H1 (cell line): ENCODE data around the gene INCENP. TPM values are rescaled to one million over a fixed set of nuclear protein-coding genes. Genes with fewer than 3 reads are reported as not detected.
A peak's percentile ranks its signal among the peaks of the same experiment; 100 is the strongest.

ENCODE experiments used
- CTCF ChIA-PET: fragments of 300-600 bp; sonication (Branson Sonifier 250); formaldehyde crosslinking; loops from one replicate; lab custom pipeline; 2021; ENCODE audit not compliant: partially characterized antibody; lab: Charles Lee
- POLR2A ChIA-PET: fragments of 300-600 bp; sonication (Branson Sonifier 250); formaldehyde crosslinking; loops from one replicate; lab custom pipeline; 2021; ENCODE audit warnings: inconsistent platforms; ENCODE audit not compliant: partially characterized antibody; lab: Charles Lee
- DNase-seq, 2 experiments: peaks; one replicate each; pipeline versions ENCODE4 v3.0.0 to v3.0.0-alpha.2; 2010 to 2022; ENCODE audit warnings: low spot score in 2 of 2, low read depth in 1 of 2, mixed read lengths in 1 of 2
- FAIRE-seq: peaks from 2 replicates; lab custom pipeline; 2011; peaks lifted over from hg19 to GRCh38; lab: Jason Lieb, UNC
- H2AFZ ChIP-seq: 2 replicates; pipeline ENCODE4 v1.8.1; 2012; ENCODE audit warnings: low read length, inconsistent platforms
- H2AK5ac ChIP-seq: 2 replicates; pipeline ENCODE4 v1.6.1; 2013; ENCODE audit warnings: low read depth, low read length
- H2BK120ac ChIP-seq: replicated peaks from 2 replicates; pipeline ENCODE3; 2013; ENCODE audit warnings: low read depth, low read length, inconsistent platforms
- H2BK12ac ChIP-seq: 2 replicates; pipeline ENCODE4 v1.6.1; 2013; ENCODE audit warnings: low read depth, low read length
- H2BK15ac ChIP-seq: 2 replicates; pipeline ENCODE4 v1.6.1; 2013; ENCODE audit warnings: low read length
- H2BK20ac ChIP-seq: 2 replicates; pipeline ENCODE4 v1.6.1; 2013; ENCODE audit warnings: low read length
- H2BK5ac ChIP-seq: 2 replicates; pipeline ENCODE4 v1.6.1; 2013; ENCODE audit warnings: low read depth, low read length
- H3K14ac ChIP-seq: 2 replicates; pipeline ENCODE4 v1.6.1; 2013; ENCODE audit warnings: inconsistent platforms; ENCODE audit not compliant: insufficient read length
- H3K18ac ChIP-seq: 2 replicates; pipeline ENCODE4 v1.6.1; 2013; ENCODE audit warnings: low read length; ENCODE audit errors: extremely low read depth
- H3K23ac ChIP-seq: 2 replicates; pipeline ENCODE4 v1.6.1; 2013; ENCODE audit warnings: inconsistent platforms; ENCODE audit not compliant: insufficient read length
- H3K23me2 ChIP-seq: 2 replicates; pipeline ENCODE4 v1.6.1; 2013; ENCODE audit warnings: low read depth, low read length
- H3K27ac ChIP-seq: 2 replicates; pipeline ENCODE4 v1.6.1; 2011; ENCODE audit warnings: low read depth, low read length, inconsistent platforms
- H3K27me3 ChIP-seq, 4 experiments: replicated peaks in 1 of 4; 1 replicate in 1 of 4; 2 replicates in 3 of 4; pipeline versions ENCODE4 v1.6.1 to v1.8.1; 2011 to 2013; ENCODE audit warnings: low read length in 3 of 4, mild to moderate bottlenecking in 3 of 4, inconsistent platforms in 2 of 4, mixed read lengths in 2 of 4, moderate library complexity in 1 of 4; ENCODE audit not compliant: control insufficient read depth in 3 of 4, insufficient read depth in 3 of 4; ENCODE audit errors: extremely low read depth in 1 of 4
- H3K36me3 ChIP-seq, 4 experiments: 2 replicates each; pipeline versions ENCODE4 v1.6.1 to v1.8.1; 2011 to 2013; ENCODE audit warnings: mild to moderate bottlenecking in 4 of 4, low read length in 3 of 4, moderate library complexity in 2 of 4, control low read depth in 1 of 4, inconsistent platforms in 1 of 4; ENCODE audit not compliant: insufficient read depth in 4 of 4, control insufficient read depth in 2 of 4
- H3K4ac ChIP-seq: replicated peaks from 2 replicates; pipeline ENCODE3; 2013; ENCODE audit warnings: low read length, low read depth, mixed read lengths, inconsistent platforms; ENCODE audit not compliant: insufficient read length
- H3K4me1 ChIP-seq, 4 experiments: replicated peaks in 1 of 4; 1 replicate in 1 of 4; 2 replicates in 3 of 4; pipeline versions ENCODE4 v1.6.1 to v1.8.1; 2011 to 2013; ENCODE audit warnings: low read length in 3 of 4, inconsistent platforms in 2 of 4, mixed read lengths in 1 of 4; ENCODE audit not compliant: insufficient read depth in 4 of 4, control insufficient read depth in 3 of 4
- H3K4me2 ChIP-seq, 2 experiments: 2 replicates each; pipeline versions ENCODE4 v1.6.1 to v1.8.1; 2011 to 2013; ENCODE audit warnings: low read depth in 2 of 2, low read length in 2 of 2, control low read depth in 1 of 2, inconsistent platforms in 1 of 2, mild to moderate bottlenecking in 1 of 2; ENCODE audit not compliant: insufficient read depth in 1 of 2
- H3K4me3 ChIP-seq, 4 experiments: fragments of 200-600, 300-600 bp in 1 of 4; sonication (generic), shearing (Covaris generic), sonication (Bioruptor Twin) in 1 of 4; 2 replicates each; pipeline versions ENCODE4 v1.5.1 to v1.8.1; 2011 to 2016; ENCODE audit warnings: low read length in 4 of 4, low read depth in 3 of 4, control low read depth in 2 of 4, inconsistent platforms in 2 of 4, mild to moderate bottlenecking in 2 of 4, mixed read lengths in 1 of 4, moderate library complexity in 1 of 4; ENCODE audit not compliant: insufficient read depth in 2 of 4; ENCODE audit errors: extremely low read depth in 1 of 4
- H3K56ac ChIP-seq: replicated peaks from 2 replicates; pipeline ENCODE3; 2013; ENCODE audit warnings: low read depth, mild to moderate bottlenecking, mixed read lengths, low read length, inconsistent platforms; ENCODE audit not compliant: insufficient read length
- H3K79me1 ChIP-seq: 2 replicates; pipeline ENCODE4 v1.6.1; 2013; ENCODE audit warnings: low read depth, low read length, control low read depth
- H3K79me2 ChIP-seq, 2 experiments: 2 replicates each; pipeline versions ENCODE4 v1.6.1 to v1.8.1; 2012 to 2013; ENCODE audit warnings: low read length in 2 of 2, mild to moderate bottlenecking in 2 of 2, inconsistent platforms in 1 of 2; ENCODE audit not compliant: insufficient read depth in 2 of 2, control insufficient read depth in 1 of 2
- H3K9ac ChIP-seq, 4 experiments: replicated peaks in 1 of 4; 1 replicate in 1 of 4; 2 replicates in 3 of 4; pipeline versions ENCODE4 v1.6.1 to v1.8.1; 2011 to 2013; ENCODE audit warnings: low read depth in 3 of 4, low read length in 3 of 4, control low read depth in 2 of 4, mild to moderate bottlenecking in 2 of 4, moderate library complexity in 2 of 4, inconsistent platforms in 1 of 4; ENCODE audit errors: extremely low read depth in 1 of 4
- H3K9me3 ChIP-seq, 2 experiments: 2 replicates each; pipeline versions ENCODE4 v1.6.1 to v1.8.1; 2012 to 2013; ENCODE audit warnings: mild to moderate bottlenecking in 2 of 2, moderate library complexity in 2 of 2, control low read depth in 1 of 2, inconsistent platforms in 1 of 2, low read depth in 1 of 2, low read length in 1 of 2, mixed read lengths in 1 of 2; ENCODE audit not compliant: insufficient read depth in 2 of 2
- H4K20me1 ChIP-seq, 2 experiments: replicated peaks in 1 of 2; 2 replicates each; pipeline versions ENCODE3 to v1.8.1; 2011 to 2013; ENCODE audit warnings: inconsistent platforms in 2 of 2, low read length in 2 of 2, mild to moderate bottlenecking in 1 of 2; ENCODE audit not compliant: insufficient read depth in 2 of 2, control insufficient read depth in 1 of 2
- H4K5ac ChIP-seq: 2 replicates; pipeline ENCODE4 v1.6.1; 2013; ENCODE audit warnings: low read length, low read depth, mixed read lengths, inconsistent platforms; ENCODE audit not compliant: insufficient read length
- H4K8ac ChIP-seq: 2 replicates; pipeline ENCODE4 v1.8.0; 2013; ENCODE audit warnings: mild to moderate bottlenecking, moderate library complexity, low read length, inconsistent platforms; ENCODE audit not compliant: insufficient read depth; ENCODE audit errors: extremely low read depth
- H4K91ac ChIP-seq: replicated peaks from 2 replicates; pipeline ENCODE3; 2013; ENCODE audit warnings: low read length, mixed read lengths, inconsistent platforms; ENCODE audit not compliant: insufficient read length
- CEBPB ChIP-seq: IDR thresholded peaks from 2 replicates; pipeline ENCODE4 v1.6.1; 2012; ENCODE audit warnings: low read depth, low read length
- FOSL1 ChIP-seq: IDR thresholded peaks from 2 replicates; pipeline ENCODE4 v1.6.1; 2011; ENCODE audit warnings: mild to moderate bottlenecking, low read depth, low read length, moderate library complexity; ENCODE audit not compliant: insufficient read depth
- GTF2F1 ChIP-seq: IDR thresholded peaks from 2 replicates; pipeline ENCODE4 v1.6.1; 2012; ENCODE audit warnings: low read depth, low read length, improper control_type of control experiment, borderline replicate concordance
- PHF8 ChIP-seq: fragments of 200-600 bp; sonication (generic); conservative IDR thresholded peaks from 2 replicates; pipeline ENCODE4 v1.7.1; 2012; ENCODE audit warnings: low read depth, mild to moderate bottlenecking, inconsistent platforms, low read length, moderate library complexity
- POLR2A ChIP-seq, 2 experiments: IDR thresholded peaks; 1 replicate in 1 of 2; 2 replicates in 1 of 2; pipeline ENCODE4 v1.6.1; 2011; ENCODE audit warnings: low read depth in 2 of 2, low read length in 2 of 2, mild to moderate bottlenecking in 2 of 2; ENCODE audit errors: control extremely low read depth in 1 of 2
- SAP30 ChIP-seq: fragments of 300-600 bp; sonication (generic); IDR thresholded peaks from 2 replicates; pipeline ENCODE4 v1.7.1; 2012; ENCODE audit warnings: low read length, moderate library complexity, mild to moderate bottlenecking, inconsistent platforms; ENCODE audit not compliant: insufficient read depth, insufficient replicate concordance
- SP1 ChIP-seq: IDR thresholded peaks from 2 replicates; pipeline ENCODE4 v1.6.1; 2011; ENCODE audit warnings: low read depth, low read length
- SP2 ChIP-seq: IDR thresholded peaks from 2 replicates; pipeline ENCODE4 v1.6.1; 2012; ENCODE audit warnings: mild to moderate bottlenecking, low read length, inconsistent platforms
- SUZ12 ChIP-seq: fragments of 200-600 bp; sonication (generic); IDR thresholded peaks from 2 replicates; pipeline ENCODE4 v1.6.1; 2012; ENCODE audit warnings: mild to moderate bottlenecking, inconsistent platforms, low read length, moderate library complexity, mixed read lengths
- TBP ChIP-seq: IDR thresholded peaks from 2 replicates; pipeline ENCODE4 v1.6.1; 2011; ENCODE audit warnings: low read depth, low read length, improper control_type of control experiment
- WGBS, 2 experiments: shearing (Covaris generic) in 1 of 2; methylation state at CpG; one replicate each; pipeline versions ENCODE4 v1.1.6 to v1.1.7; 2013 to 2015; ENCODE audit warnings: low lambda C conversion rate in 2 of 2, mixed read lengths in 2 of 2, inconsistent platforms in 1 of 2, low coverage in 1 of 2, missing lambda C conversion rate in 1 of 2; ENCODE audit not compliant: insufficient replicate concordance in 2 of 2, insufficient coverage in 1 of 2, insufficient read length in 1 of 2; ENCODE audit errors: extremely low coverage in 1 of 2, missing lambda C conversion rate in 1 of 2; 5-methylcytosine and 5-hydroxymethylcytosine counted together
- long read RNA-seq, 2 experiments: library from RNA in 1 of 2; library from capped mRNA in 1 of 2; stranded (forward); transcript quantifications; one replicate each; pipeline ENCODE4 v2.0.0, GENCODE V29; 2021; ENCODE audit warnings: inconsistent platforms in 1 of 2
- polyA minus RNA-seq, 3 experiments: library from RNA; depleted of rRNA, polyadenylated mRNA; stranded (reverse); fragments of >200 nt; gene quantifications; 1 replicate in 2 of 3; 2 replicates in 1 of 3; pipeline ENCODE4 v1.2.3, GENCODE V29; 2011
- polyA plus RNA-seq, 7 experiments: library from polyadenylated mRNA; depleted of rRNA in 3 of 7; stranded (reverse) in 5 of 7; unstranded in 2 of 7; fragments of >200 nt in 5 of 7; fragments of 200-250 nt in 2 of 7; gene quantifications; 1 replicate in 5 of 7; 2 replicates in 1 of 7; 4 replicates in 1 of 7; pipeline versions ENCODE4 v1.2.1 to v1.2.3, GENCODE V29; 2011 to 2013; ENCODE audit warnings: missing spikeins in 2 of 7, mixed read lengths in 2 of 7
- total RNA-seq: library from RNA; stranded (reverse); fragmentation: NEBNext Ultra II Directional; extraction: Animal tissue kit (Norgen Biotek cat#: 25700); gene quantifications from 2 replicates; pipeline ENCODE4 v1.2.1, GENCODE V29; 2021

INCENP gene
- total RNA-seq = 132 TPM in 2 replicates
- polyA plus RNA-seq (2011; rRNA removed) = 25.4 and 47.9 TPM in 2 replicates
- polyA plus RNA-seq (2011; cell fraction: cytosol; rRNA removed) = 34.6 TPM
- polyA plus RNA-seq (2011; cell fraction: nucleus; rRNA removed) = 114 TPM
- 42.2 to 60.3 TPM (median 55.6 TPM) in 4 replicates for polyA plus RNA-seq (2012, experiment 1 of 2)
- polyA plus RNA-seq (2012, experiment 2 of 2) = 22.5 TPM
- 40.1 TPM for polyA plus RNA-seq (2013, experiment 1 of 2)
- 37.8 TPM for polyA plus RNA-seq (2013, experiment 2 of 2)
- polyA minus RNA-seq (2011; rRNA and poly(A)+ RNA removed) = 39.7 and 43.3 TPM in 2 replicates
- polyA minus RNA-seq (2011; cell fraction: cytosol; rRNA and poly(A)+ RNA removed) = 69.2 TPM
- polyA minus RNA-seq (2011; cell fraction: nucleus; rRNA and poly(A)+ RNA removed) = 66.6 TPM
- long read RNA-seq, experiment 1, partial matches to known transcripts = 10 of 16 reads
- long read RNA-seq, experiment 1, other reads (novel, unspliced or antisense) = 6 of 16 reads
- long read RNA-seq, experiment 2, partial matches to known transcripts = 0 of 6 reads
- long read RNA-seq, experiment 2, other reads (novel, unspliced or antisense) = 6 of 6 reads

DNA sequence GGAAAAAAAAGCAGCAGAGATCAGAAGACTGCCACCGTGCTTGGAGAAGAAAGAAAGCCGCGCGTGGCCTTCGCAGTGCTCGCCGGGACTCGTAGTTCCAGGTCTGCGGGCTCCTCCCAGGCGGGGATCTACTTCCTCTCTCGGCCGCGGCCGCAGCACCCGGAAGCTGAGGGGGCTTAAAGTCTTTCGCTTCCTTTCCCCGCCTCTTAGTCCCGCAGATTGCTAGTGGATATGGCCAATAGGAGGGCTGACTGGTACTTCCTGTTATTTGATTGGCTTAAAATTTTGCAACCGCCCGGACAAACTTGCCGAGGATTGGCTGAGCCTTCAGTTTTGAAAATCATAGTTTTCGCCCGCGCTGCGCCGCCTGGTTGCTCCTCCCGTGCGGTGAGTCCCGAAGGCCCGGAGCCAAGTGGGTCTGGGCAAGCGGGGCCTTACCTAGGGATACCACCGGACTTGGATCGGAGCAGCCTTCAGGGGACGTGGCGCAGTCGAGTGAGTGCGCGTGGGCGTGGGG, at the start of gene INCENP:
Gene INCENP (plus strand): TSS at position 343 of the 517 bp plus-strand sequence. CDS start 4,151 bp downstream, outside the sequence.
- WGBS, 2 experiments = 0% methylated on average over 39 of the region's 39 CpGs; no CpG with 5 or more reads in 1 of the 2 experiments
- FAIRE-seq = peak; percentile 83
- 0 out of 2 replicates have a peak, but pooled peaks have one; percentile 51 for TF ChIP-seq TBP
- TF ChIP-seq SP1 = peak; percentile 97
- TF ChIP-seq SAP30 = peak; percentile 23
- TF ChIP-seq PHF8 = peak; percentile 58
- TF ChIP-seq FOSL1 = no peak
- TF ChIP-seq SUZ12 = no peak
- peak; percentile 74 for TF ChIP-seq SP2
- TF ChIP-seq CEBPB = peak; percentile 60; the same call in 1 of the 2 replicates
- 0 out of 2 replicates have a peak, but pooled peaks have one; percentile 30 for TF ChIP-seq GTF2F1
- TF ChIP-seq POLR2A (IDR thresholded peaks at IDR 0.05; ENCODE audit: control extremely low read depth in 1 of 2, low read depth in 2 of 2, low read length in 2 of 2) = peak in 1 of 2 experiments; percentile 41; a peak in 1 of 3 replicates

More for the DNA sequence above, at the start of gene INCENP:
- Histone ChIP-seq H3K9me3 (no peaks in the 10 kb centered on the region), H2BK20ac (no peak within 1 kb of the TSS), H2BK12ac (peak within 1 kb of the TSS; percentile 27; the same call in 1 of the 2 replicates), H3K4me3 (peak within 1 kb of the TSS; percentile 67 to 98 (median 98)), H3K14ac (no peak within 1 kb of the TSS), H3K27ac (peak within 1 kb of the TSS; percentile 39; the same call in 1 of the 2 replicates), H2BK5ac (peak within 1 kb of the TSS; percentile 85), H2BK15ac (no peak within 1 kb of the TSS), H4K91ac (peak within 1 kb of the TSS; percentile 52), H3K9ac (peak within 1 kb of the TSS; percentile 66 to 74 (median 70)), H2BK120ac (no peak within 1 kb of the TSS), H4K8ac (peak within 1 kb of the TSS; percentile 59), H4K20me1 (peaks cover 16 to 24% of the 10 kb centered on the region in 2 experiments), H2AK5ac (peak within 1 kb of the TSS; percentile 47; the same call in 1 of the 2 replicates), H3K36me3 (peaks cover 5 to 8% (median 6%) of the 10 kb centered on the region in 4 experiments; a peak in 6 of 8 replicates), H3K79me1 (peaks cover 19% of the 10 kb centered on the region), H3K79me2 (peaks cover 31 to 49% of the 10 kb centered on the region in 2 experiments), H2AFZ (peak within 1 kb of the TSS; percentile 20), H3K27me3 (no peaks in the 10 kb centered on the region), H3K4me1 (peaks cover 0 to 11% (median 7%) of the 10 kb centered on the region in 4 experiments; a peak in 5 of 7 replicates), H3K18ac (peak within 1 kb of the TSS; percentile 86), H3K56ac (peak within 1 kb of the TSS; percentile 78), H3K23ac (no peak within 1 kb of the TSS), H4K5ac (peak within 1 kb of the TSS; percentile 86), H3K23me2 (peaks cover 9% of the 10 kb centered on the region), H3K4ac (peak within 1 kb of the TSS; percentile 65), H3K4me2 (peak within 1 kb of the TSS; percentile 89 to 95)
- DNase-seq = peak; percentile 87 to 94
- CTCF ChIA-PET = interaction anchor here (1.3 to 1.5 kb wide), 2 partner anchors 15 to 20 kb away, joined by 3 to 4 read pairs; no protein-coding TSS in a partner anchor
- POLR2A ChIA-PET = interaction anchor here (0.9 to 2.0 kb wide), 6 partner anchors 9 to 331 kb away, joined by 3 to 7 read pairs (median 4); partner anchors contain the start of genes FEN1, FTH1 and TMEM258
